Caco-2 (cell line): ENCODE results near the gene CRADD. TPM values are rescaled to one million over a fixed set of nuclear protein-coding genes. Genes with fewer than 3 reads are reported as not detected.
"Not testable (repeated sequence)": the region's sequence is repeated elsewhere in the genome, so short reads cannot be mapped to it uniquely, and the experiment has no call there.

Source experiments
- BruUV-seq: library from RNA; stranded (reverse); fragments of 400-500 nt; replicated peaks from 2 replicates; lab custom pipeline; 2021; lab: Mats Ljungman, UMichigan
- CTCF ChIA-PET: fragments of 300-600 bp; sonication (Branson Sonifier 250); formaldehyde crosslinking; loops from one replicate; lab custom pipeline; 2022; ENCODE audit warnings: antibody characterized with exemption; lab: Charles Lee
- POLR2A ChIA-PET: fragments of 300-600 bp; sonication (Branson Sonifier 250); formaldehyde crosslinking; loops from one replicate; lab custom pipeline; 2022; ENCODE audit warnings: antibody characterized with exemption; lab: Charles Lee
- DNase-seq, 2 experiments: peaks; one replicate each; pipeline versions ENCODE4 v3.0.0 to v3.0.0-alpha.2; 2020 to 2022
- H3K27me3 ChIP-seq: replicated peaks from 2 replicates; pipeline ENCODE4 v1.6.0; 2011; ENCODE audit warnings: low read length; ENCODE audit not compliant: control insufficient read depth, insufficient read depth
- H3K36me3 ChIP-seq: 2 replicates; pipeline ENCODE4 v1.5.1; 2011; ENCODE audit warnings: low read length; ENCODE audit not compliant: control insufficient read depth, insufficient read depth
- H3K4me1 ChIP-seq: fragments of 250-450 bp; sonication (Bioruptor Pico); 2 replicates; pipeline ENCODE4 v1.5.1; 2020; ENCODE audit warnings: mild to moderate bottlenecking
- H3K4me3 ChIP-seq: 2 replicates; pipeline ENCODE4 v1.5.1; 2011; ENCODE audit warnings: low read depth, mild to moderate bottlenecking, control low read depth, low read length
- H3K9me3 ChIP-seq: fragments of 250-450 bp; sonication (Bioruptor Pico); 2 replicates; pipeline ENCODE4 v1.5.1; 2020; ENCODE audit warnings: mild to moderate bottlenecking, moderate library complexity
- H3K27ac Mint-ChIP-seq: one replicate; pipeline ENCODE4 v1.8.0; 2022; ENCODE audit warnings: mixed read lengths; ENCODE audit not compliant: unreplicated experiment
- H3K27me3 Mint-ChIP-seq: one replicate; pipeline ENCODE4 v1.8.0; 2022; ENCODE audit warnings: mixed read lengths; ENCODE audit not compliant: insufficient read depth, unreplicated experiment
- H3K36me3 Mint-ChIP-seq: one replicate; pipeline ENCODE4 v1.8.0; 2022; ENCODE audit warnings: mild to moderate bottlenecking, mixed read lengths; ENCODE audit not compliant: insufficient read depth, unreplicated experiment
- H3K4me1 Mint-ChIP-seq: one replicate; pipeline ENCODE4 v1.8.0; 2022; ENCODE audit warnings: low read depth, mixed read lengths; ENCODE audit not compliant: unreplicated experiment
- H3K4me3 Mint-ChIP-seq: one replicate; pipeline ENCODE4 v1.8.0; 2022; ENCODE audit warnings: mild to moderate bottlenecking, moderate library complexity, mixed read lengths; ENCODE audit not compliant: unreplicated experiment
- H3K9me3 Mint-ChIP-seq: one replicate; pipeline ENCODE4 v1.8.0; 2022; ENCODE audit warnings: mixed read lengths; ENCODE audit not compliant: unreplicated experiment
- intact Hi-C: fragments of 100-400 bp; cut with micrococcal nuclease; formaldehyde crosslinking; loops from one replicate; pipeline ENCODE4 v1.10.0; 2022; ENCODE audit not compliant: unreplicated experiment
- total RNA-seq: library from RNA; stranded (reverse); gene quantifications from 2 replicates; pipeline ENCODE4 v1.2.3, GENCODE V29; 2022
- TF ChIP-seq, protein P1 (sequence below), 2 experiments: fragments of 200-600 bp in 1 of 2; IDR thresholded peaks; 1 replicate in 1 of 2; 2 replicates in 1 of 2; pipeline versions ENCODE4 v1.5.1 to v1.8.0; 2011 to 2022; ENCODE audit warnings: antibody characterized with exemption in 1 of 2, control low read depth in 1 of 2, inconsistent platforms in 1 of 2, low read depth in 1 of 2, low read length in 1 of 2, mild to moderate bottlenecking in 1 of 2, moderate library complexity in 1 of 2; ENCODE audit not compliant: insufficient read depth in 1 of 2, severe bottlenecking in 1 of 2, unreplicated experiment in 1 of 2

Gene CRADD
- total RNA-seq, 1 experiment from 2014 or later = 29.2 TPM

DNA sequence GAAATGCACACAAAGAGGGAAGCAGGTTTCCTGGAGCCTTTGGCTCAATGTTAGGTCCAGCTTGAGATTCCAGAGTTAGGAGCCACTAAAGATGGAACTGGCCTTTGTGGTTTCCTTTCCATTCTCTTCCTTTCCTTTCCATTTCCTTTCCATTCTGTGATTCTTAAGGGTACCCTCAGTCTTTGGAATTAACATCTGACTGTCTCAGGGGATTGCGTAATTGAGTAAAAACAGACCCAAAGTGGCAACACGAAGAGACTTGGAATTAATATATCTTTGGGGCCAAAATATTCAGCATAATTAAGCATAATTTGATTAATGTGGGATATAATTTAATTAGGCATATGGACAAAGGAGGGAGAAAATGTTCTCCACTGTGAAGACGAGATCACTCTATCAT is 205.6 kb downstream of the CRADD start:
- no TSS peak for BruUV-seq
- CTCF ChIA-PET = no interaction called here
- no peaks in the 10 kb centered on the region for H3K36me3 Mint-ChIP-seq
- peaks cover 49% of the 10 kb centered on the region for H3K4me1 ChIP-seq
- POLR2A ChIA-PET = no interaction called here
- no peaks in the 10 kb centered on the region for H3K27me3 Mint-ChIP-seq
- no peaks in the 10 kb centered on the region for H3K9me3 ChIP-seq
- H3K27me3 ChIP-seq = no peaks in the 10 kb centered on the region
- H3K4me3 ChIP-seq = no peak overlapping the region
- TF ChIP-seq, protein P1, sequence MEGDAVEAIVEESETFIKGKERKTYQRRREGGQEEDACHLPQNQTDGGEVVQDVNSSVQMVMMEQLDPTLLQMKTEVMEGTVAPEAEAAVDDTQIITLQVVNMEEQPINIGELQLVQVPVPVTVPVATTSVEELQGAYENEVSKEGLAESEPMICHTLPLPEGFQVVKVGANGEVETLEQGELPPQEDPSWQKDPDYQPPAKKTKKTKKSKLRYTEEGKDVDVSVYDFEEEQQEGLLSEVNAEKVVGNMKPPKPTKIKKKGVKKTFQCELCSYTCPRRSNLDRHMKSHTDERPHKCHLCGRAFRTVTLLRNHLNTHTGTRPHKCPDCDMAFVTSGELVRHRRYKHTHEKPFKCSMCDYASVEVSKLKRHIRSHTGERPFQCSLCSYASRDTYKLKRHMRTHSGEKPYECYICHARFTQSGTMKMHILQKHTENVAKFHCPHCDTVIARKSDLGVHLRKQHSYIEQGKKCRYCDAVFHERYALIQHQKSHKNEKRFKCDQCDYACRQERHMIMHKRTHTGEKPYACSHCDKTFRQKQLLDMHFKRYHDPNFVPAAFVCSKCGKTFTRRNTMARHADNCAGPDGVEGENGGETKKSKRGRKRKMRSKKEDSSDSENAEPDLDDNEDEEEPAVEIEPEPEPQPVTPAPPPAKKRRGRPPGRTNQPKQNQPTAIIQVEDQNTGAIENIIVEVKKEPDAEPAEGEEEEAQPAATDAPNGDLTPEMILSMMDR (IDR thresholded peaks at IDR 0.05; ENCODE audit: insufficient read depth in 1 of 2, low read depth in 1 of 2, low read length in 1 of 2, severe bottlenecking in 1 of 2, unreplicated experiment in 1 of 2) = no peak
- no peak overlapping the region for H3K27ac Mint-ChIP-seq
- H3K4me3 Mint-ChIP-seq = no peak overlapping the region
- H3K9me3 Mint-ChIP-seq = no peaks in the 10 kb centered on the region
- intact Hi-C loops = loop anchor here (5.0 to 10.0 kb wide), 2 partner anchors 192 to 310 kb away; partner anchors contain the start of gene SOCS2
- no peaks in the 10 kb centered on the region for H3K36me3 ChIP-seq
- no peak for DNase-seq
- H3K4me1 Mint-ChIP-seq = peaks cover 16% of the 10 kb centered on the region

DNA sequence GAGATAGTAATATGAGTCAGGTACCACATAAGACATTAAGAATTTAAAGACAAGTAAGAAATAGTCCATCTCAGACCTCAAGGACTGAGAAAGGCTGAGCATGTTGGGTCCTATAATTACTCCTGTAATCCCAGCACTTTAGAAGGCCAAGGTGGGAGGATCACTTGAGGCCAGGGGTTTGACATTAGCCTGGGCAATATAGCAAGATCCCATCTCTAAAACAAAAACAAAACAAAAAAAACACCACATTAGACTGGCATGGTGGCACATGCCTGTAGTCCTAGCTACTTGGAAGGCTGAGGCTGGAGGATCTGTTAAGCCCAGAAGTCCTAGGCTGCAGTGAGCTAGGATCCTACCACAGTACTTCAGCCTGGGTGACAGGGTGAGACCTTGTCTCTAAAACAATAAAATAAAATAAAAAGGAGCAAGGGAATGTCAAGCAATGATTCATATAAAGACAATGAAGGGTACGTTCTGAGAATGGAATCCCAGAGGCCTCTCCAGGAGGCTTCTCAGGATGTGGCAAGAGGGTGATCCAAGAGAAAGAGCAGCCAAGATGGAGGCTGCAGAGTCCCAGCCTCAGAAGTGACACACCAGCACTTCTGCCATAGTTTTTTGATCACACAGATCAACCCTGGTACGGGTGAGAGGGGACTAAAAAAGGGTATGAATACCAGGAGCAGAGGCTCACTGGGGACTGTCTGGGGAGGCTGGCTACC is 206.4 kb downstream of the CRADD start:
- no peaks in the 10 kb centered on the region for H3K9me3 Mint-ChIP-seq
- intact Hi-C loops = loop anchor here (5.0 to 10.0 kb wide), 2 partner anchors 191 to 311 kb away; partner anchors contain the start of gene SOCS2
- CTCF ChIA-PET = no interaction called here

DNA sequence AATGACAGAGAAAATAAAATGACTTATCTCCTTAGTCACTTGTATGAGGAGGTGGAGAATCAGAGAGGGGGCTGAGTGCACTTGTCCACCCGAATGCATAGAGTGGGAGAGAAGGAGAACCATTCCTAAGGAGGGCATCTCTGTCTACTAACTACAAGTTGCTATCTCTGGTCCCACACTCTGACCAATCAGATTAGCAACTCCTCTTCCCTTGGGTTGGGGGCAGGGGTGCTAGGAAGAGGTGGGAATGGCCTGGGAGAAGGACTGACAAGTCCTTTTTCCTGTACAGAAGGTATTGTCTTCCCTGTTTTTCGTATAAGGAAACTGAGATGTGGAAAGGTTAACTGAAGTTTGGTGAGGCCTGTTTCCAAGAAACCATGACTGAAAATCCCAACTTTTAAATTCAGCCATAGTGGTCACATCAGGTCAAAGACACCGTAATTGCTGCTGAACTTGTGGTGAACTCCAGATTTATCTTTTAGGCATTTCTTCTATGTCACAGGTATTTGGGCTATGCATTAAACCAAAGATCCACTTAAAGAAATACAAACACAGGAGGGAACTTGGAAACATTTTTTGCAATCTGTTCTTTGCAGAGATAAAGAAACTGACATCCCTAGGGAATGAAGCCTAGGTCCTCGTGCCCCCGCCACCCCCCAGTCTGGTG is 207.8 kb downstream of the CRADD start:
- H3K4me1 ChIP-seq = peaks cover 45% of the 10 kb centered on the region
- H3K4me3 ChIP-seq = no peak overlapping the region
- BruUV-seq = no TSS peak
- Mint-ChIP-seq H3K27me3 (no peaks in the 10 kb centered on the region), H3K4me3 (no peak overlapping the region), H3K36me3 (no peaks in the 10 kb centered on the region), H3K9me3 (no peaks in the 10 kb centered on the region), H3K27ac (peak overlapping the region; percentile 63), H3K4me1 (peaks cover 16% of the 10 kb centered on the region)
- TF ChIP-seq, protein P1 (IDR thresholded peaks at IDR 0.05; ENCODE audit: insufficient read depth in 1 of 2, low read depth in 1 of 2, low read length in 1 of 2, severe bottlenecking in 1 of 2, unreplicated experiment in 1 of 2) = no peak
- no peaks in the 10 kb centered on the region for H3K27me3 ChIP-seq
- no peaks in the 10 kb centered on the region for H3K36me3 ChIP-seq
- POLR2A ChIA-PET = no interaction called here
- intact Hi-C loops = loop anchor here (5.0 to 10.0 kb wide), 2 partner anchors 190 to 313 kb away; partner anchors contain the start of gene SOCS2
- peak in 1 of 2 experiments; percentile 23 for DNase-seq
- no peaks in the 10 kb centered on the region for H3K9me3 ChIP-seq
- CTCF ChIA-PET = no interaction called here

More for the DNA sequence above, 206.4 kb downstream of the CRADD start:
- POLR2A ChIA-PET = no interaction called here
- no TSS peak for BruUV-seq
- Histone ChIP-seq H3K36me3 (no peaks in the 10 kb centered on the region), H3K4me3 (no peak overlapping the region), H3K27me3 (no peaks in the 10 kb centered on the region), H3K9me3 (no peaks in the 10 kb centered on the region), H3K4me1 (peaks cover 49% of the 10 kb centered on the region)
- DNase-seq = no peak
- TF ChIP-seq, protein P1 (IDR thresholded peaks at IDR 0.05; ENCODE audit: insufficient read depth in 1 of 2, low read depth in 1 of 2, low read length in 1 of 2, severe bottlenecking in 1 of 2, unreplicated experiment in 1 of 2) = no peak
- Mint-ChIP-seq H3K36me3 (no peaks in the 10 kb centered on the region), H3K27me3 (no peaks in the 10 kb centered on the region), H3K4me1 (peaks cover 16% of the 10 kb centered on the region), H3K4me3 (no peak overlapping the region), H3K27ac (peak overlapping the region; percentile 63)

DNA sequence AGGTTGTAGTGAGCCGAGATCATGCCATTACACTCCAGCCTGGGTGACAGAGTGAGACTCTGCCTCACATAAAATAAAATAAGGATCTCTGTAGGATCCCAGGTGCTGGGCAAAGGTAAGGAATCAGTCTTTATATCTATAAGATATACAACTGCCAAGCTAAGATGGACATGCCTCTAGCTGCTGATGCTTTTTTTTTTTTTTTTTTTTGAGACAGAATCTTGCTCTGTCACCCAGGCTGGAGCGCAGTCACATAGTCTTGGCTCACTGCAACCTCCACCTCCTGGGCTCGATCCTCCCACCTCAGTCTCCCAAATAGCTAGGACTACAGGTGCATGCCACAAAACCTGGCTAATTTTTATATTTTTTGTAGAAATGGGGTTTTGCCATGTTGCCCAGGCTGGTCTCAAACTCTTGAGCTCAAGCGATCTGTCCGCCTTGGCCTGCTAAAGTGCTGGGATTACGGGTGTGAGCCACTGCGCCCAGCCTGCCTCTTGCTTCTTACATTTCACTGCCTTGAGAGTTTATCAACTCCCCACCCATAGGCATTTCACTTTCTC is 208.9 kb downstream of the CRADD start:
- H3K4me1 ChIP-seq = peaks cover 34% of the 10 kb centered on the region
- H3K9me3 ChIP-seq, H3K4me3 Mint-ChIP-seq, H3K9me3 Mint-ChIP-seq, BruUV-seq, H3K27me3 ChIP-seq, DNase-seq, H3K27me3 Mint-ChIP-seq, POLR2A ChIA-PET, H3K4me3 ChIP-seq, H3K36me3 Mint-ChIP-seq, H3K36me3 ChIP-seq: not testable (repeated sequence)
- intact Hi-C loops = loop anchor here (10.0 kb wide), 1 partner anchor 189 kb away; no protein-coding TSS in a partner anchor
- CTCF ChIA-PET = interaction anchor here (1.1 kb wide), 1 partner anchor 216 kb away, joined by 3 read pairs; no protein-coding TSS in a partner anchor
- Mint-ChIP-seq H3K27ac (peak overlapping the region; percentile 28), H3K4me1 (peaks cover 16% of the 10 kb centered on the region)
